K562 (cell line): ENCODE measurements around the gene CCDC138. TPM values are rescaled to one million over a fixed set of nuclear protein-coding genes. Genes with fewer than 3 reads are reported as not detected.

ENCODE experiments used
- ATAC-seq: fragments of 200-7000 bp; cut with Tn5 transposase; 3 replicates; pipeline ENCODE4 v1.9.1; 2020; ENCODE audit warnings: moderate library complexity
- BruUV-seq: library from RNA; stranded (reverse); fragments of 400-500 nt; replicated peaks from 2 replicates; lab custom pipeline; 2021; lab: Mats Ljungman, UMichigan
- CTCF ChIA-PET: fragments of 300-600 bp; formaldehyde crosslinking; extraction: SDS; loops from one replicate; lab custom pipeline; 2021; ENCODE audit warnings: low intra/inter-chr PET ratio; lab: Yijun Ruan, JAX
- POLR2A ChIA-PET: fragments of 300-600, 350-650 bp; sonication (Branson Sonifier 250); formaldehyde crosslinking; extraction: SDS; loops from one replicate; lab custom pipeline; 2021; ENCODE audit warnings: antibody characterized with exemption, inconsistent platforms; lab: Yijun Ruan, JAX
- DNase-seq, 4 experiments: peaks; one replicate each; pipeline versions ENCODE4 v3.0.0 to v3.0.0-alpha.2; 2011 to 2018; ENCODE audit warnings: low spot score in 3 of 4, mixed read lengths in 3 of 4; ENCODE audit errors: extremely low read depth in 1 of 4
- FAIRE-seq: peaks from 2 replicates; lab custom pipeline; 2011; peaks lifted over from hg19 to GRCh38; lab: Jason Lieb, UNC
- H2AFZ ChIP-seq: 2 replicates; pipeline ENCODE4 v1.6.0; 2011; ENCODE audit warnings: low read depth, low read length, control low read depth, inconsistent platforms
- H3K27ac ChIP-seq: fragments of 200-600 bp; 3 replicates; pipeline ENCODE4 v1.8.0; 2011; ENCODE audit warnings: low read depth, mild to moderate bottlenecking, control low read depth, inconsistent platforms, low read length, moderate library complexity, mixed read lengths; ENCODE audit errors: extremely low read depth
- H3K27me3 ChIP-seq, 2 experiments: fragments of 300-600 bp in 1 of 2; 2 replicates in 1 of 2; 3 replicates in 1 of 2; pipeline versions ENCODE4 v1.6.0 to v1.8.0; 2011; ENCODE audit warnings: inconsistent platforms in 2 of 2, low read length in 2 of 2, mild to moderate bottlenecking in 1 of 2, mixed read lengths in 1 of 2, moderate library complexity in 1 of 2; ENCODE audit not compliant: control insufficient read depth in 2 of 2, insufficient read depth in 2 of 2
- H3K36me3 ChIP-seq: fragments of 300-600 bp; 3 replicates; pipeline ENCODE4 v1.8.0; 2011; ENCODE audit warnings: mild to moderate bottlenecking, low read length, inconsistent platforms; ENCODE audit not compliant: control insufficient read depth, insufficient read depth
- H3K4me1 ChIP-seq, 2 experiments: fragments of 200-600 bp in 1 of 2; replicated peaks in 1 of 2; 2 replicates in 1 of 2; 3 replicates in 1 of 2; pipeline versions ENCODE4 v1.5.1 to v1.8.0; 2011; ENCODE audit warnings: inconsistent platforms in 2 of 2, low read length in 2 of 2, mild to moderate bottlenecking in 1 of 2, mixed read lengths in 1 of 2, moderate library complexity in 1 of 2; ENCODE audit not compliant: control insufficient read depth in 2 of 2, insufficient read depth in 2 of 2
- H3K4me2 ChIP-seq: 2 replicates; pipeline ENCODE4 v1.6.1; 2011; ENCODE audit warnings: low read length, control low read depth, inconsistent platforms, mixed read lengths; ENCODE audit not compliant: insufficient read depth
- H3K4me3 ChIP-seq: fragments of 200-600 bp; sonication (generic), shearing (Covaris generic); 2 replicates; pipeline ENCODE4 v1.5.1; 2016; ENCODE audit warnings: control low read depth, inconsistent platforms
- H3K79me2 ChIP-seq: fragments of 200-600 bp; 3 replicates; pipeline ENCODE4 v1.8.0; 2011; ENCODE audit warnings: low read length, inconsistent platforms; ENCODE audit not compliant: control insufficient read depth, insufficient read depth
- H3K9ac ChIP-seq, 2 experiments: 2 replicates each; pipeline versions ENCODE4 v1.6.0 to v1.6.1; 2011; ENCODE audit warnings: low read depth in 2 of 2, low read length in 2 of 2, control low read depth in 1 of 2, inconsistent platforms in 1 of 2, mild to moderate bottlenecking in 1 of 2, mixed read lengths in 1 of 2; ENCODE audit not compliant: insufficient read depth in 1 of 2
- H3K9me1 ChIP-seq: one replicate; pipeline ENCODE4 v1.6.0; 2011; ENCODE audit warnings: inconsistent platforms, mild to moderate bottlenecking, low read length, moderate library complexity; ENCODE audit not compliant: control insufficient read depth, insufficient read depth
- H3K9me3 ChIP-seq: replicated peaks from 2 replicates; pipeline ENCODE4 v1.5.1; 2011; ENCODE audit warnings: low read depth, low read length, inconsistent platforms; ENCODE audit not compliant: control insufficient read depth, insufficient read depth
- H4K20me1 ChIP-seq: replicated peaks from 2 replicates; pipeline ENCODE4 v1.6.1; 2011; ENCODE audit warnings: low read length, inconsistent platforms, mixed read lengths; ENCODE audit not compliant: control insufficient read depth, insufficient read depth
- BRF1 ChIP-seq: IDR thresholded peaks from 3 replicates; pipeline ENCODE4 v1.6.1; 2011; ENCODE audit warnings: borderline replicate concordance, mild to moderate bottlenecking; ENCODE audit not compliant: insufficient read length; ENCODE audit errors: extremely low read depth
- CGGBP1 ChIP-seq: fragments of 250-450 bp; sonication (Bioruptor Pico); IDR thresholded peaks from 2 replicates; pipeline ENCODE4 v1.9.0; 2021; ENCODE audit warnings: mild to moderate bottlenecking
- CREM ChIP-seq: IDR thresholded peaks from 2 replicates; pipeline ENCODE4 v1.6.1; 2014; ENCODE audit warnings: antibody characterized with exemption, low read depth
- FOXM1 ChIP-seq, 2 experiments: fragments of 450-650 bp in 1 of 2; sonication (generic) in 1 of 2; formaldehyde crosslinking in 1 of 2; IDR thresholded peaks; 2 replicates each; pipeline versions ENCODE4 v1.6.1 to v1.9.0; 2017 to 2022; ENCODE audit warnings: low read depth in 2 of 2, mild to moderate bottlenecking in 2 of 2, missing genetic modification reagents in 1 of 2, moderate library complexity in 1 of 2
- GATAD2B ChIP-seq: fragments of 450-650 bp; IDR thresholded peaks from 2 replicates; pipeline ENCODE4 v1.6.1; 2017; ENCODE audit warnings: mild to moderate bottlenecking, borderline replicate concordance
- MLX ChIP-seq, 2 experiments: fragments of 450-650 bp in 1 of 2; sonication (generic) in 1 of 2; formaldehyde crosslinking; conservative IDR thresholded peaks; 2 replicates each; pipeline versions ENCODE4 v1.4.0 to v1.8.1; 2020 to 2022; ENCODE audit warnings: mild to moderate bottlenecking in 1 of 2, missing genetic modification reagents in 1 of 2
- NCOA2 ChIP-seq, 2 experiments: fragments of 450-650 bp; IDR thresholded peaks; 2 replicates each; pipeline ENCODE4 v1.6.1; 2018; ENCODE audit warnings: mild to moderate bottlenecking in 2 of 2, moderate library complexity in 1 of 2; ENCODE audit not compliant: partially characterized antibody in 2 of 2
- PHF8 ChIP-seq: fragments of 200-600 bp; sonication (generic); IDR thresholded peaks from 2 replicates; pipeline ENCODE4 v1.6.1; 2012; ENCODE audit warnings: mixed run types, mild to moderate bottlenecking, inconsistent platforms, low read length, moderate library complexity, borderline replicate concordance
- SPI1 ChIP-seq: IDR thresholded peaks from 2 replicates; pipeline ENCODE4 v1.6.1; 2011; ENCODE audit warnings: low read depth, low read length, control low read depth, borderline replicate concordance
- ZFP91 ChIP-seq: sonication (generic); formaldehyde crosslinking; IDR thresholded peaks from 2 replicates; pipeline ENCODE4 v1.8.0; 2022; ENCODE audit warnings: mild to moderate bottlenecking, missing genetic modification reagents
- ZKSCAN3 ChIP-seq: fragments of 250-450 bp; sonication (Bioruptor Pico); IDR thresholded peaks from 2 replicates; pipeline ENCODE4 v1.4.0; 2020
- ZNF407 ChIP-seq: fragments of 450-650 bp; IDR thresholded peaks from 2 replicates; pipeline ENCODE4 v1.6.1; 2016; ENCODE audit warnings: low read depth
- WGBS: fragments of 100-300 bp; shearing (Covaris generic); methylation state at CpG from one replicate; pipeline ENCODE4 v1.1.6; 2016; ENCODE audit warnings: low coverage, mixed read lengths; ENCODE audit not compliant: insufficient coverage; ENCODE audit errors: missing lambda C conversion rate; 5-methylcytosine and 5-hydroxymethylcytosine counted together
- in situ Hi-C: fragments of 300-500 bp; cut with MboI; formaldehyde crosslinking; loops from 4 replicates; pipeline ENCODE4 v1.15.0; 2018; ENCODE audit warnings: inconsistent platforms, mixed read lengths
- intact Hi-C: fragments of 100-400 bp; cut with micrococcal nuclease; formaldehyde crosslinking; loops from 2 replicates; pipeline ENCODE4 v1.14.2; 2022
- polyA plus RNA-seq, 8 experiments: library from polyadenylated mRNA; depleted of rRNA in 4 of 8; stranded (reverse) in 5 of 8; unstranded in 3 of 8; fragments of >200 nt; fragmentation: Nextera tagmentation in 2 of 8; fragmentation: Illumina TruSeq in 1 of 8; extraction: Ambion mirVana in 2 of 8; extraction: Trizol in 1 of 8; gene quantifications; 2 replicates each; pipeline versions ENCODE4 v1.2.1 to v1.2.3, GENCODE V29; 2011 to 2014; ENCODE audit warnings: inconsistent platforms in 1 of 8, missing spikeins in 1 of 8
- total RNA-seq, 7 experiments: library from RNA; depleted of rRNA in 6 of 7; stranded (reverse); fragments of >200 nt in 6 of 7; fragmentation: Illumina TruSeq in 2 of 7; extraction: Trizol in 2 of 7; gene quantifications; 2 replicates each; pipeline versions ENCODE4 v1.2.1 to v1.2.3, GENCODE V29; 2011 to 2021; ENCODE audit warnings: low replicate concordance in 1 of 7

Gene CCDC138
- total and polyA plus RNA-seq, 9 of the 15 experiments (the other 6 are each of a cell fraction or from before 2014, with no cell fraction given), result 17.5 to 44.6 (median 26.7) TPM

GRCh38 chr2:108805782-108806181 is 19.2 kb downstream of the CCDC138 start:
- H3K79me2 ChIP-seq, result peaks cover 30% of the 10 kb centered on the region
- H3K27me3 ChIP-seq, result no peaks in the 10 kb centered on the region
- peaks cover 71% of the 10 kb centered on the region for H3K36me3 ChIP-seq
- ChIA-PET POLR2A (no interaction called here), CTCF (no interaction called here)
- no peak overlapping the region for H3K4me3 ChIP-seq
- H3K27ac ChIP-seq, result no peak overlapping the region
- ATAC-seq (no peak), DNase-seq (no peak), FAIRE-seq (no peak)
- no peaks in the 10 kb centered on the region for H4K20me1 ChIP-seq
- H3K4me2 ChIP-seq, result no peak overlapping the region
- in situ Hi-C loops (no loop called here), intact Hi-C loops (no loop called here)
- H3K9ac ChIP-seq, result no peak overlapping the region
- 94% methylated on average over 1 of the region's 1 CpG for WGBS
- no TSS peak for BruUV-seq
- H2AFZ ChIP-seq, result no peak overlapping the region
- H3K9me1 ChIP-seq, result no peaks in the 10 kb centered on the region
- no peaks in the 10 kb centered on the region for H3K4me1 ChIP-seq
- peaks cover 14% of the 10 kb centered on the region for H3K9me3 ChIP-seq
- TF ChIP-seq MLX (CRISPR knock-in tag; conservative IDR thresholded peaks at IDR 0.05) (no peak), NCOA2 (IDR thresholded peaks at IDR 0.05; ENCODE audit: partially characterized antibody in 2 of 2) (no peak), ZFP91 (CRISPR knock-in tag) (no peak), SPI1 (no peak), FOXM1 (IDR thresholded peaks at IDR 0.05; ENCODE audit: low read depth) (no peak), FOXM1 (CRISPR knock-in tag; IDR thresholded peaks at IDR 0.05; ENCODE audit: low read depth) (no peak), BRF1 (no peak), CGGBP1 (CRISPR knock-in tag) (no peak), CREM (no peak), ZNF407 (no peak), ZKSCAN3 (CRISPR knock-in tag) (no peak), PHF8 (no peak), GATAD2B (no peak)
